GM19395 (cell line): ENCODE results near the gene TCTA.
"Not testable (repeated sequence)": the region's sequence is repeated elsewhere in the genome, so short reads cannot be mapped to it uniquely, and the experiment has no call there.

Experiments
- ATAC-seq: cut with Tn5 transposase; IDR thresholded peaks from one replicate; pipeline ENCODE4 v1.9.1; 2021; ENCODE audit warnings: mild to moderate bottlenecking, moderate library complexity; ENCODE audit not compliant: unreplicated experiment

The TCTA gene

GRCh38 chr3:49411968-49412631 lies at the start of gene TCTA, which contains the start of gene RHOA:
TCTA (plus strand) TSS chr3:49412423; CDS start chr3:49412427, 4 bp downstream.
RHOA (minus strand) TSS chr3:49411976; CDS start chr3:49375589, 36,387 bp downstream.
- peak; percentile 77 for ATAC-seq

GRCh38 chr3:49362561-49362960 lies 49.7 kb upstream of the TCTA start:
- no peak for ATAC-seq

- no peak for ATAC-seq
Observed at GRCh38 chr3:49370585-49371290, 41.5 kb upstream of the TCTA start.

- ATAC-seq = no peak
Observed at GRCh38 chr3:49371946-49372345, 40.3 kb upstream of the TCTA start.

- no peak for ATAC-seq
Observed at GRCh38 chr3:49377483-49377882, 34.7 kb upstream of the TCTA start.

- ATAC-seq = no peak
Observed at GRCh38 chr3:49378249-49378895, 33.9 kb upstream of the TCTA start.

- ATAC-seq = no peak
Observed at GRCh38 chr3:49383387-49383786, 28.8 kb upstream of the TCTA start.

- ATAC-seq = no peak
Observed at GRCh38 chr3:49385617-49386016, 26.6 kb upstream of the TCTA start.

GRCh38 chr3:49386056-49386756 lies 26.0 kb upstream of the TCTA start:
- no peak for ATAC-seq

- ATAC-seq = no peak
Observed at GRCh38 chr3:49387721-49388120, 24.5 kb upstream of the TCTA start.

- ATAC-seq = no peak
Observed at GRCh38 chr3:49388289-49388820, 23.9 kb upstream of the TCTA start.

GRCh38 chr3:49389297-49389696 lies 22.9 kb upstream of the TCTA start:
- ATAC-seq = no peak

GRCh38 chr3:49391310-49391709 lies 20.9 kb upstream of the TCTA start:
- not testable (repeated sequence) for ATAC-seq

GRCh38 chr3:49397470-49397869 lies 14.8 kb upstream of the TCTA start:
- no peak for ATAC-seq

- no peak for ATAC-seq
Observed at GRCh38 chr3:49399461-49399860, 12.8 kb upstream of the TCTA start.

- no peak for ATAC-seq
Observed at GRCh38 chr3:49401766-49402165, 10.5 kb upstream of the TCTA start.

- no peak for ATAC-seq
Observed at GRCh38 chr3:49403891-49404290, 8.3 kb upstream of the TCTA start.

GRCh38 chr3:49405570-49405969 lies 6.7 kb upstream of the TCTA start:
- not testable (repeated sequence) for ATAC-seq

GRCh38 chr3:49406571-49407565 lies 5.4 kb upstream of the TCTA start:
- ATAC-seq = no peak
